K562 (cell line): Measurements from ENCODE around the gene STX18. TPM values are rescaled to one million over a fixed set of nuclear protein-coding genes. Genes with fewer than 3 reads are reported as not detected.

Experiments
- ATAC-seq: fragments of 200-7000 bp; cut with Tn5 transposase; 3 replicates; pipeline ENCODE4 v1.9.1; 2020; ENCODE audit warnings: moderate library complexity
- BruUV-seq: library from RNA; stranded (reverse); fragments of 400-500 nt; replicated peaks from 2 replicates; lab custom pipeline; 2021; lab: Mats Ljungman, UMichigan
- CTCF ChIA-PET: fragments of 300-600 bp; formaldehyde crosslinking; extraction: SDS; loops from one replicate; lab custom pipeline; 2021; ENCODE audit warnings: low intra/inter-chr PET ratio; lab: Yijun Ruan, JAX
- POLR2A ChIA-PET: fragments of 300-600, 350-650 bp; sonication (Branson Sonifier 250); formaldehyde crosslinking; extraction: SDS; loops from one replicate; lab custom pipeline; 2021; ENCODE audit warnings: antibody characterized with exemption, inconsistent platforms; lab: Yijun Ruan, JAX
- DNase-seq, 4 experiments: peaks; one replicate each; pipeline versions ENCODE4 v3.0.0 to v3.0.0-alpha.2; 2011 to 2018; ENCODE audit warnings: low spot score in 3 of 4, mixed read lengths in 3 of 4; ENCODE audit errors: extremely low read depth in 1 of 4
- FAIRE-seq: peaks from 2 replicates; lab custom pipeline; 2011; peaks lifted over from hg19 to GRCh38; lab: Jason Lieb, UNC
- H2AFZ ChIP-seq: 2 replicates; pipeline ENCODE4 v1.6.0; 2011; ENCODE audit warnings: low read depth, low read length, control low read depth, inconsistent platforms
- H3K27ac ChIP-seq: fragments of 200-600 bp; 3 replicates; pipeline ENCODE4 v1.8.0; 2011; ENCODE audit warnings: low read depth, mild to moderate bottlenecking, control low read depth, inconsistent platforms, low read length, moderate library complexity, mixed read lengths; ENCODE audit errors: extremely low read depth
- H3K27me3 ChIP-seq, 2 experiments: fragments of 300-600 bp in 1 of 2; 2 replicates in 1 of 2; 3 replicates in 1 of 2; pipeline versions ENCODE4 v1.6.0 to v1.8.0; 2011; ENCODE audit warnings: inconsistent platforms in 2 of 2, low read length in 2 of 2, mild to moderate bottlenecking in 1 of 2, mixed read lengths in 1 of 2, moderate library complexity in 1 of 2; ENCODE audit not compliant: control insufficient read depth in 2 of 2, insufficient read depth in 2 of 2
- H3K36me3 ChIP-seq: fragments of 300-600 bp; 3 replicates; pipeline ENCODE4 v1.8.0; 2011; ENCODE audit warnings: mild to moderate bottlenecking, low read length, inconsistent platforms; ENCODE audit not compliant: control insufficient read depth, insufficient read depth
- H3K4me1 ChIP-seq, 2 experiments: fragments of 200-600 bp in 1 of 2; replicated peaks in 1 of 2; 2 replicates in 1 of 2; 3 replicates in 1 of 2; pipeline versions ENCODE4 v1.5.1 to v1.8.0; 2011; ENCODE audit warnings: inconsistent platforms in 2 of 2, low read length in 2 of 2, mild to moderate bottlenecking in 1 of 2, mixed read lengths in 1 of 2, moderate library complexity in 1 of 2; ENCODE audit not compliant: control insufficient read depth in 2 of 2, insufficient read depth in 2 of 2
- H3K4me2 ChIP-seq: 2 replicates; pipeline ENCODE4 v1.6.1; 2011; ENCODE audit warnings: low read length, control low read depth, inconsistent platforms, mixed read lengths; ENCODE audit not compliant: insufficient read depth
- H3K4me3 ChIP-seq: fragments of 200-600 bp; sonication (generic), shearing (Covaris generic); 2 replicates; pipeline ENCODE4 v1.5.1; 2016; ENCODE audit warnings: control low read depth, inconsistent platforms
- H3K79me2 ChIP-seq: fragments of 200-600 bp; 3 replicates; pipeline ENCODE4 v1.8.0; 2011; ENCODE audit warnings: low read length, inconsistent platforms; ENCODE audit not compliant: control insufficient read depth, insufficient read depth
- H3K9ac ChIP-seq, 2 experiments: 2 replicates each; pipeline versions ENCODE4 v1.6.0 to v1.6.1; 2011; ENCODE audit warnings: low read depth in 2 of 2, low read length in 2 of 2, control low read depth in 1 of 2, inconsistent platforms in 1 of 2, mild to moderate bottlenecking in 1 of 2, mixed read lengths in 1 of 2; ENCODE audit not compliant: insufficient read depth in 1 of 2
- H3K9me1 ChIP-seq: one replicate; pipeline ENCODE4 v1.6.0; 2011; ENCODE audit warnings: inconsistent platforms, mild to moderate bottlenecking, low read length, moderate library complexity; ENCODE audit not compliant: control insufficient read depth, insufficient read depth
- H3K9me3 ChIP-seq: replicated peaks from 2 replicates; pipeline ENCODE4 v1.5.1; 2011; ENCODE audit warnings: low read depth, low read length, inconsistent platforms; ENCODE audit not compliant: control insufficient read depth, insufficient read depth
- H4K20me1 ChIP-seq: replicated peaks from 2 replicates; pipeline ENCODE4 v1.6.1; 2011; ENCODE audit warnings: low read length, inconsistent platforms, mixed read lengths; ENCODE audit not compliant: control insufficient read depth, insufficient read depth
- BCOR ChIP-seq: fragments of 450-650 bp; IDR thresholded peaks from 2 replicates; pipeline ENCODE4 v1.6.1; 2016
- CEBPG ChIP-seq, 3 experiments: fragments of 200-800 bp in 1 of 3; sonication (Bioruptor generic) in 1 of 3; sonication (generic) in 1 of 3; formaldehyde crosslinking in 1 of 3; IDR thresholded peaks in 2 of 3; conservative IDR thresholded peaks in 1 of 3; 2 replicates each; pipeline versions ENCODE4 v1.6.1 to v1.8.0; 2016 to 2022; ENCODE audit warnings: missing compliant biosample characterization in 2 of 3, missing genetic modification characterization in 2 of 3, mild to moderate bottlenecking in 1 of 3, missing genetic modification reagents in 1 of 3
- PKNOX1 ChIP-seq: fragments of 450-650 bp; IDR thresholded peaks from 2 replicates; pipeline ENCODE4 v1.6.1; 2016
- PTRF ChIP-seq: fragments of 450-650 bp; IDR thresholded peaks from 2 replicates; pipeline ENCODE4 v1.6.1; 2016; ENCODE audit warnings: mild to moderate bottlenecking, missing genetic modification characterization, missing compliant biosample characterization
- RBM25 ChIP-seq: fragments of 200-400 bp; formaldehyde crosslinking; IDR thresholded peaks from 2 replicates; pipeline ENCODE4 v1.6.1; 2018; ENCODE audit warnings: low read length, low read depth, moderate library complexity; ENCODE audit not compliant: severe bottlenecking
- SAFB2 ChIP-seq: fragments of 200-400 bp; formaldehyde crosslinking; IDR thresholded peaks from 2 replicates; pipeline ENCODE4 v1.6.1; 2018; ENCODE audit warnings: borderline replicate concordance, low read length, low read depth, moderate library complexity; ENCODE audit not compliant: severe bottlenecking
- SPI1 ChIP-seq: IDR thresholded peaks from 2 replicates; pipeline ENCODE4 v1.6.1; 2011; ENCODE audit warnings: low read depth, low read length, control low read depth, borderline replicate concordance
- TAF7 ChIP-seq: fragments of 450-650 bp; IDR thresholded peaks from 2 replicates; pipeline ENCODE4 v1.6.1; 2016; ENCODE audit warnings: missing genetic modification characterization, missing compliant biosample characterization
- THAP7 ChIP-seq: fragments of 250-450 bp; sonication (Bioruptor Pico); IDR thresholded peaks from 2 replicates; pipeline ENCODE4 v1.5.0; 2021
- TRIM28 ChIP-seq: fragments of 450-650 bp; IDR thresholded peaks from 2 replicates; pipeline ENCODE4 v1.6.1; 2017
- UBTF ChIP-seq, 2 experiments: IDR thresholded peaks; 2 replicates each; pipeline ENCODE4 v1.6.1; 2012; ENCODE audit warnings: improper control_type of control experiment in 2 of 2, low read depth in 2 of 2, low read length in 2 of 2, borderline replicate concordance in 1 of 2
- YY1 ChIP-seq, 3 experiments: IDR thresholded peaks; 2 replicates each; pipeline ENCODE4 v1.6.1; 2011; ENCODE audit warnings: low read length in 2 of 3, mild to moderate bottlenecking in 2 of 3, moderate library complexity in 2 of 3, borderline replicate concordance in 1 of 3, control low read depth in 1 of 3, low read depth in 1 of 3; ENCODE audit not compliant: insufficient read depth in 3 of 3, insufficient replicate concordance in 2 of 3, control insufficient read depth in 1 of 3, insufficient read length in 1 of 3; ENCODE audit errors: extremely low read depth in 1 of 3
- ZFP30 ChIP-seq: fragments of 250-450 bp; sonication (Bioruptor Pico); IDR thresholded peaks from 2 replicates; pipeline ENCODE4 v1.8.0; 2022; ENCODE audit warnings: moderate library complexity, mild to moderate bottlenecking, inconsistent platforms, borderline replicate concordance
- ZNF212 ChIP-seq: fragments of 450-650 bp; formaldehyde crosslinking; IDR thresholded peaks from 2 replicates; pipeline ENCODE4 v1.4.0; 2020; ENCODE audit warnings: mild to moderate bottlenecking
- ZNF280A ChIP-seq: fragments of 450-650 bp; IDR thresholded peaks from 2 replicates; pipeline ENCODE4 v1.6.1; 2018; ENCODE audit warnings: mild to moderate bottlenecking, low read depth; ENCODE audit not compliant: partially characterized antibody
- ZNF354B ChIP-seq: fragments of 250-450 bp; sonication (Bioruptor Pico); IDR thresholded peaks from 2 replicates; pipeline ENCODE4 v1.4.0; 2020
- WGBS: fragments of 100-300 bp; shearing (Covaris generic); methylation state at CpG from one replicate; pipeline ENCODE4 v1.1.6; 2016; ENCODE audit warnings: low coverage, mixed read lengths; ENCODE audit not compliant: insufficient coverage; ENCODE audit errors: missing lambda C conversion rate; 5-methylcytosine and 5-hydroxymethylcytosine counted together
- in situ Hi-C: fragments of 300-500 bp; cut with MboI; formaldehyde crosslinking; loops from 4 replicates; pipeline ENCODE4 v1.15.0; 2018; ENCODE audit warnings: inconsistent platforms, mixed read lengths
- intact Hi-C: fragments of 100-400 bp; cut with micrococcal nuclease; formaldehyde crosslinking; loops from 2 replicates; pipeline ENCODE4 v1.14.2; 2022
- polyA plus RNA-seq, 8 experiments: library from polyadenylated mRNA; depleted of rRNA in 4 of 8; stranded (reverse) in 5 of 8; unstranded in 3 of 8; fragments of >200 nt; fragmentation: Nextera tagmentation in 2 of 8; fragmentation: Illumina TruSeq in 1 of 8; extraction: Ambion mirVana in 2 of 8; extraction: Trizol in 1 of 8; gene quantifications; 2 replicates each; pipeline versions ENCODE4 v1.2.1 to v1.2.3, GENCODE V29; 2011 to 2014; ENCODE audit warnings: inconsistent platforms in 1 of 8, missing spikeins in 1 of 8
- total RNA-seq, 7 experiments: library from RNA; depleted of rRNA in 6 of 7; stranded (reverse); fragments of >200 nt in 6 of 7; fragmentation: Illumina TruSeq in 2 of 7; extraction: Trizol in 2 of 7; gene quantifications; 2 replicates each; pipeline versions ENCODE4 v1.2.1 to v1.2.3, GENCODE V29; 2011 to 2021; ENCODE audit warnings: low replicate concordance in 1 of 7

STX18 gene
- total and polyA plus RNA-seq, 9 of the 15 experiments (the other 6 are each of a cell fraction or from before 2014, with no cell fraction given) = 6.2 to 41.7 (median 22.7) TPM

- POLR2A ChIA-PET = interaction anchor here (0.6 to 2.0 kb wide), 4 partner anchors 10 to 1255 kb away, joined by 3 to 5 read pairs (median 4); no protein-coding TSS in a partner anchor
- in situ Hi-C loops (no loop called here), intact Hi-C loops (no loop called here)
- Histone ChIP-seq H3K9me1 (no peaks in the 10 kb centered on the region), H4K20me1 (no peaks in the 10 kb centered on the region; the same call in 1 of the 2 replicates), H3K4me3 (no peak overlapping the region), H3K4me1 (no peaks in the 10 kb centered on the region), H3K9ac (no peak overlapping the region), H3K79me2 (no peaks in the 10 kb centered on the region), H3K9me3 (no peaks in the 10 kb centered on the region), H3K27ac (no peak overlapping the region), H2AFZ (no peak overlapping the region), H3K27me3 (no peaks in the 10 kb centered on the region), H3K36me3 (peaks cover 16% of the 10 kb centered on the region; the same call in 1 of the 3 replicates), H3K4me2 (no peak overlapping the region)
- DNase-seq (no peak), FAIRE-seq (no peak), ATAC-seq (no peak)
- no peak for TF ChIP-seq SPI1
- TF ChIP-seq PTRF = no peak
- no peak for TF ChIP-seq ZNF212 (CRISPR knock-in tag)
- TF ChIP-seq SAFB2 = no peak
- TF ChIP-seq BCOR = no peak
- no peak for TF ChIP-seq TAF7
- TF ChIP-seq RBM25 = no peak
- no peak for TF ChIP-seq ZFP30
- TF ChIP-seq CEBPG (CRISPR knock-in tag; IDR thresholded peaks at IDR 0.05) = no peak
- no peak for TF ChIP-seq CEBPG (tag; conservative IDR thresholded peaks at IDR 0.05 in 1 of 2, IDR thresholded peaks at IDR 0.05 in 1 of 2)
- no peak for TF ChIP-seq TRIM28
- TF ChIP-seq ZNF354B (CRISPR knock-in tag) = no peak
- TF ChIP-seq UBTF (IDR thresholded peaks at IDR 0.05; ENCODE audit: borderline replicate concordance in 1 of 2, low read depth in 2 of 2, low read length in 2 of 2) = no peak
- TF ChIP-seq YY1 (IDR thresholded peaks at IDR 0.05; ENCODE audit: borderline replicate concordance in 1 of 3, control insufficient read depth in 1 of 3, extremely low read depth in 1 of 3, insufficient read depth in 3 of 3, insufficient read length in 1 of 3, insufficient replicate concordance in 2 of 3, low read depth in 1 of 3, low read length in 2 of 3) = no peak
- no peak for TF ChIP-seq PKNOX1
- TF ChIP-seq ZNF280A = no peak
- no peak for TF ChIP-seq THAP7 (CRISPR knock-in tag)
- 81% methylated on average over 11 of the region's 11 CpGs for WGBS
- BruUV-seq = no TSS peak
- CTCF ChIA-PET = no interaction called here
Observed at GRCh38 chr4:4426511-4427120, 115.2 kb downstream of the STX18 start.
